Measurements from ENCODE around the gene ULK4. TPM values are rescaled to one million over a fixed set of nuclear protein-coding genes. Genes with fewer than 3 reads are reported as not detected.

Gene ULK4
- total and polyA plus RNA-seq, 9 of the 15 experiments (the other 6 are each of a cell fraction or from before 2014, with no cell fraction given), result 3.0 to 5.9 (median 3.5) TPM

DNA sequence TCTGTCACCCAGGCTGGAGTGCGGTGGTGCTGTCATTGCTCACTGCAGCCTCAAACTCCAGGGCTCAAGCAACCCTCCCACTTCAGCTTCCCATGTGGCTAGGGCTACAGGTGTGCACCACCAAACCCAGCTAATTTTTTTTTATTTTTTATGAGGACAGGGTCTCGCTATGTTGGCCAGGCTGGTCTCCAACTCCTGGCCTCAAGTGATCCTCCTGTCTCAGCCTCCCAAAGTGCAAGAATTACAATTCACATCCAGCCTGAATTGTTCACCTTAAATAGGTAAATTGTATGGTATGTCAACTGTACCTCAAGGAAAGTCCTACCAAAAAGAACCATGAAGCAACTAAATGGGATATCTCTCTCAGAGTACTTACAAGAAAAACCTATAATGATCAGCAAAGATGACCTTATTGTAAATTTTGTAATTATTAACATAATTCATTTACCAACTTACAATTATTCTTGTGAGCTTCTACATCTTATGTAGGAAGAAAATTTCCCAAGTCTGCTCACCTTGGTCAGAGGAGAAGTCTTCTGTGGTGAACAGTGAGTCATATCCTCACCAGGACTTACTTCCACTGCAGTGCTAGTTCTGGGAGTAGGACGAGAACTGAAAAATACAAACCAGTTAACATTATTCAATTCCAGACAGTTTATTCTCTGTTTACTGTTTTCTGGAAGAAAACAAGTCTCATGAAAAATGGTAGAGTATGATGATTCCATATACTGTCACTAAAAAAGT is 54.4 kb downstream of the ULK4 start:
- H3K79me2 ChIP-seq (ENCODE audit: control insufficient read depth, insufficient read depth, low read length), result no peaks in the 10 kb centered on the region

More for the DNA sequence above, 54.4 kb downstream of the ULK4 start:
- in situ Hi-C loops (cut with MboI), result loop anchor here (25.0 kb wide), 1 partner anchor 180 kb away; the partner anchor contains the start of gene TRAK1
- no peak for DNase-seq (ENCODE audit: extremely low read depth in 1 of 4, low spot score in 3 of 4)
- Histone ChIP-seq H3K27ac (ENCODE audit: extremely low read depth, low read depth, low read length) (no peak overlapping the region), H3K4me2 (ENCODE audit: insufficient read depth, low read length) (no peak overlapping the region), H3K4me1 (replicated peaks in 1 of 2; ENCODE audit: control insufficient read depth in 2 of 2, insufficient read depth in 2 of 2, low read length in 2 of 2) (no peaks in the 10 kb centered on the region), H3K9ac (ENCODE audit: insufficient read depth in 1 of 2, low read depth in 2 of 2, low read length in 2 of 2) (no peak overlapping the region), H2AFZ (ENCODE audit: low read depth, low read length) (no peak overlapping the region), H3K9me3 (replicated peaks; ENCODE audit: control insufficient read depth, insufficient read depth, low read depth, low read length) (no peaks in the 10 kb centered on the region), H4K20me1 (replicated peaks; ENCODE audit: control insufficient read depth, insufficient read depth, low read length) (no peaks in the 10 kb centered on the region), H3K36me3 (ENCODE audit: control insufficient read depth, insufficient read depth, low read length) (no peaks in the 10 kb centered on the region), H3K9me1 (ENCODE audit: control insufficient read depth, insufficient read depth, low read length) (no peaks in the 10 kb centered on the region), H3K4me3 (no peak overlapping the region), H3K27me3 (ENCODE audit: control insufficient read depth in 2 of 2, insufficient read depth in 2 of 2, low read length in 2 of 2) (no peaks in the 10 kb centered on the region)
- no peak for FAIRE-seq
- ChIA-PET POLR2A (interaction anchor here (1.4 kb wide), 1 partner anchor 18 kb away, joined by 3 read pairs; no protein-coding TSS in a partner anchor), CTCF (ENCODE audit: low intra/inter-chr PET ratio) (no interaction called here)
- intact Hi-C loops (cut with micrococcal nuclease), result no loop called here
- no TSS peak for BruUV-seq (replicated peaks)
- WGBS (ENCODE audit: insufficient coverage, low coverage, missing lambda C conversion rate), result 61% methylated on average over 3 of the region's 3 CpGs
- no peak for ATAC-seq
- TF ChIP-seq BCOR (IDR thresholded peaks at IDR 0.05) (0 out of 2 replicates have a peak, but pooled peaks have one; percentile 48), KLF1 (tag; IDR thresholded peaks at IDR 0.05) (no peak), ZNF121 (CRISPR knock-in tag; conservative IDR thresholded peaks at IDR 0.05) (peak; percentile 91), PTBP1 (IDR thresholded peaks at IDR 0.05; ENCODE audit: low read depth, low read length) (no peak), IFI16 (CRISPR knock-in tag; IDR thresholded peaks at IDR 0.05) (no peak), KLF6 (CRISPR knock-in tag; IDR thresholded peaks at IDR 0.05; ENCODE audit: borderline replicate concordance) (no peak), ZNF217 (CRISPR knock-in tag; IDR thresholded peaks at IDR 0.05) (no peak)
- TF ChIP-seq, protein P1, sequence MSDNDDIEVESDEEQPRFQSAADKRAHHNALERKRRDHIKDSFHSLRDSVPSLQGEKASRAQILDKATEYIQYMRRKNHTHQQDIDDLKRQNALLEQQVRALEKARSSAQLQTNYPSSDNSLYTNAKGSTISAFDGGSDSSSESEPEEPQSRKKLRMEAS (CRISPR knock-in tag; IDR thresholded peaks at IDR 0.05), result no peak
- TF ChIP-seq, protein P2, sequence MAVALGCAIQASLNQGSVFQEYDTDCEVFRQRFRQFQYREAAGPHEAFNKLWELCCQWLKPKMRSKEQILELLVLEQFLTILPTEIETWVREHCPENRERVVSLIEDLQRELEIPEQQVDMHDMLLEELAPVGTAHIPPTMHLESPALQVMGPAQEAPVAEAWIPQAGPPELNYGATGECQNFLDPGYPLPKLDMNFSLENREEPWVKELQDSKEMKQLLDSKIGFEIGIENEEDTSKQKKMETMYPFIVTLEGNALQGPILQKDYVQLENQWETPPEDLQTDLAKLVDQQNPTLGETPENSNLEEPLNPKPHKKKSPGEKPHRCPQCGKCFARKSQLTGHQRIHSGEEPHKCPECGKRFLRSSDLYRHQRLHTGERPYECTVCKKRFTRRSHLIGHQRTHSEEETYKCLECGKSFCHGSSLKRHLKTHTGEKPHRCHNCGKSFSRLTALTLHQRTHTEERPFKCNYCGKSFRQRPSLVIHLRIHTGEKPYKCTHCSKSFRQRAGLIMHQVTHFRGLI (CRISPR knock-in tag; IDR thresholded peaks at IDR 0.05), result no peak

Data from K562 (cell line).